ENCODE results near the gene TOP3B. TPM values are rescaled to one million over a fixed set of nuclear protein-coding genes. Genes with fewer than 3 reads are reported as not detected.

The TOP3B gene
- polyA plus RNA-seq, 1 donor from 2014 or later, result 22.7 TPM

DNA sequence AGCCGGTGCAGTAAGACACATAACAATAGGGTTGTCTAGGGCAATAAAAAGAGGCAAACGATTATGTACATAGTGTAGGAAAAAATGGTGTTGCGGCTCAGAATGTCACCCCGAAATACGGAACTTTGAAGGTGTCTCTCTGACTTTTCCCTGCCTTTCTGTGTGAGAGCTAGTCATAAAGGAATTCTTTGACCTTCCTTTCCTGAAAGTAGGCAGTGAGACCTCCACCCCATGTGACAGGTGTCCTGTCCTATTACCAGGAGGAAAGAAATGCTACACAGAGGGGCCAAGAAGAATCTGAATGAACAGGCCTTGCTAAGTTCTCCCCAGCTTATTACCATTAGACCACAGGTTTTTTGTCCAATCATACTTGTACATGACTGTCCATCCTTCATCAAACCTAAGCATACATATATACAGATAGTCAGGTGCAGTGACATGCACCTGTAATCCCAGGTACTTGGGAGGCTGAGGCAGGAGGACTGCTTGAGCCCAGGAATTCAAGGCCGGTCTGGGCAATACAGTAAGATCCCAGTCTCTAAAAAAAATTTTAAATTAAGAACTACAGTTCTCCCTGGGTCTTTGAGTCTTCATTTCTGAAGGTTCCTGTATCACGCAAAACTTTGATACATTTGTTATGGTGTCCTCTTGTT, 16.1 kb upstream of the TOP3B start:
- H3K9me3 Mint-ChIP-seq, result no peaks in the 10 kb centered on the region
- H3K27ac Mint-ChIP-seq, result no peak overlapping the region
- H3K36me3 Mint-ChIP-seq, result peaks cover 1% of the 10 kb centered on the region
- H3K4me3 Mint-ChIP-seq, result no peak overlapping the region
- no peaks in the 10 kb centered on the region for H3K27me3 Mint-ChIP-seq
- H3K4me1 Mint-ChIP-seq, result no peaks in the 10 kb centered on the region

DNA sequence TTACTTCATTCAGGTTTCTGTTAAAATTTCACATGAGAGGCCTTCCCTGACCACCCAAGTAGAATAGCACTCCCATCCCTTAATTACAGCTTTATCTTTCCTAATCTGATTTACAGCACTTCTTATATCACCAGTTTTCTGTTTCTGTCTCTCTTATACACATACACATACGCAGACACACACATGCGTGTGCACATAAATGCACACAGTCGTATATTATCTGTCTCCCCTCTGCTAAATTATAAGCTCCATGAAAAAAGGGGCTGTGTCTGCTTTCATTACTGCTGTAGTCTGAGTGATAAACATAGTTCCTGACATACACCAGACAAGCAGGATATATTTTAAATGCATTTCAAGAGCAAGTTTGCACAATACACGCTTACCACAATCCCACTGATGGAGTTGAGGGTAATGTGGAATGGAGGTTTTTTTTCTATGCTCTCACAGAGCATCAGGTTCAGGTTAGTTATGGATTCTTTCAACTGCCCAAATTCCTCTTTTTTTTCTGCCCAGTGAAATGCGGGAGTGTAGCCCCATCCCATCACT, 13.7 kb upstream of the TOP3B start:
- Mint-ChIP-seq H3K36me3 (peaks cover 1% of the 10 kb centered on the region), H3K4me1 (no peaks in the 10 kb centered on the region), H3K4me3 (no peak overlapping the region), H3K27me3 (no peaks in the 10 kb centered on the region), H3K27ac (peak overlapping the region in 1 of 3 donors; percentile 89), H3K9me3 (no peaks in the 10 kb centered on the region)

DNA sequence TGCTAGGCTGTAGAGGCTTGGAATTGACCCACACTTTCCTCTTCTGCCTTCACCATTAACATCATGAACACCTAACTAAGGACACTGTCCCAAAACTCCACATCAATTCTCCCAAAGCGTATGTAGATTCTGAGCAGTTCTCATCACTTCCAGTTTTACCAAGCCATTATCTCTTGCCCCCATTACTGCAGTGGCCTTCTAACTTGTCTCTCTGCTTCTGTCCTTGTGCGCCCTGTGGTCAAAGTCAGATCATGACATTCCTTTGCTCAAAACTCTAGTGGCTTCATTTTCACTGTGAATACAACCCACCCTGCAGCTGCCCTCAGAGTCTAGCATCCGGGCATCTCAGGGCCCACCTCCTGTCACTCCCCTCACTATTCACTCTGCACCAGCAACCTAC, 13.1 kb upstream of the TOP3B start:
- Mint-ChIP-seq H3K9me3 (no peaks in the 10 kb centered on the region), H3K27me3 (no peaks in the 10 kb centered on the region), H3K4me1 (no peaks in the 10 kb centered on the region), H3K27ac (no peak overlapping the region), H3K4me3 (no peak overlapping the region), H3K36me3 (peaks cover 1% of the 10 kb centered on the region)

DNA sequence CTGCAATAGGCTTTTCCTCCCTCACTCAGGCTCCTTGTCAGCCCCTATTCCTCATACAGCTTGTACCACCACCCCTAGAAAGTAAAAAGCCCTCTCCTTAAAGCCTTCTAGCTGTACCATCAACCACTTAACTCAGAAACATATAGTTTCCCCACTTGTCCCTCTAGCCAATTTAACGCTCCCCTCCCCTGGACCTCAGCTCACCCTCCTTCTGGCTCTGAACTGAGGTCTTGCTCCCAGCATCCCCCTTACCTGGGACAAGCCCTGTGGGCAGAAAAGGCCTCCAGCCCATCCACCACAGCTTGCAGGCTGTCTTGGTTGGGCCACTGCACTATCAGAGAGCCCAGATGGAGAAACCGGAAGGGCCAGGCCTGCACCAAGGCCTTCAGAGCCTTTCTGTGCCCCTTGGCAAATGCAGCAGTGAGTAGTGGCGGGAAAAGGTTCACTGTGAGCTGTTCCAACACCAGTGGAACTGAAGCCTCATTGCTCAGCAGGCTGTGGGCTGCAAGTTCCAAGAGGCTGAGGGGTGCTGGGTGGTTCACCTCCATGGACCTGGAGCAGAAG, 12.4 kb upstream of the TOP3B start:
- Mint-ChIP-seq H3K36me3 (no peaks in the 10 kb centered on the region), H3K27ac (no peak overlapping the region), H3K4me3 (no peak overlapping the region), H3K9me3 (no peaks in the 10 kb centered on the region), H3K27me3 (no peaks in the 10 kb centered on the region), H3K4me1 (no peaks in the 10 kb centered on the region)

DNA sequence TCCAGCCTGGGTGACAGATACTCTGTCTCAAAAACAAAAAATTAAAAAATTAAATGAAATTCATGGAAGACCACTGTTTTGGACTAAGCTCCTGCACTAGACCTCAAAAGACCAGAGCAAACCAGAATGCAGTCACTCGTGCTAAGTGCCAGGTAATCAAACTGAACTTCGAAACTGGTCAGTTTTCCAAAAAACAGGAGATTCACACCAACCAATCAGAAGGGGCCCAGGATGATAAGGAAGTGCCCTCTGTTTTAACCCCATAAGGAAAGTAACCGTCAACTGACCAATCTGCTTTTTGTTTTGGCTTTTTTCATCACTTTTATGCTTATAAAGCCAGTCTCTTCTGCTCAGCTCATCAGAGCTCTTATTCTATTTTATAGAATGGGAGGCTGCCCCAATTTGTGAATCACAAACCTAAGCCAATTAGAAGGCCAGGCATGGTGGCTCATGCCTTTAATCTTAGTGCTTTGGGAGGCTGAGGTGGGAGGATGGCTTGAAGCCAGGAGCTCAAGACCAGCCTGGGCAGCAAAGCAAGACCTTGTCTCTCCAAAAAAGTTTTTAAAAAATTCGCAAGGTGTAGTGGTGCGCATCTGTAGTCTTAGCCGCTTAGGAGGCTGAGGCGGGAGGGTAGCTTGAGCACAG, 10.1 kb upstream of the TOP3B start:
- H3K27me3 Mint-ChIP-seq, result no peaks in the 10 kb centered on the region
- peak overlapping the region in 1 of 4 donors; percentile 17 for H3K4me3 Mint-ChIP-seq
- no peak overlapping the region for H3K27ac Mint-ChIP-seq
- no peaks in the 10 kb centered on the region for H3K36me3 Mint-ChIP-seq
- peaks cover 0 to under 1% (median 0%) of the 10 kb centered on the region in 3 donors for H3K4me1 Mint-ChIP-seq
- H3K9me3 Mint-ChIP-seq, result no peaks in the 10 kb centered on the region

DNA sequence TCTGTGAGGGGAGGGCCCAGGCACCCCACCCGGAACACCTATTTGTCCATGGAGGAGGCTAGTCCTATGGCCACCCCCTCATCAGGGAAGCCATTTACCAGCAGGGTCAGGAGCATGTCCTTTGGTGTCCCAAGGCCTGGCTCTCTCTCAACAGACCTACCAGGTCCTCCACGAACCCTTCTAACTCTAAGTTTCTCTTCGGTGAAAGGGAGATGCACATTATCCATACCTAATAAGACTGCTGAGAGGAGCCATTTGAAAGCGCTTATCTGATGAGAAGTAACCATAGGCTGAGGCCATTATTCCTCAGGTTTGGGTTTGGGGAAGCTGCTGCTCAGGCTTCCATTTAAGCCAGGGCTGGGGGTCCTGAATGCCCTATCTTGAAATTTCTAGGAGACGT, 9.2 kb upstream of the TOP3B start:
- H3K27ac Mint-ChIP-seq, result no peak overlapping the region

DNA sequence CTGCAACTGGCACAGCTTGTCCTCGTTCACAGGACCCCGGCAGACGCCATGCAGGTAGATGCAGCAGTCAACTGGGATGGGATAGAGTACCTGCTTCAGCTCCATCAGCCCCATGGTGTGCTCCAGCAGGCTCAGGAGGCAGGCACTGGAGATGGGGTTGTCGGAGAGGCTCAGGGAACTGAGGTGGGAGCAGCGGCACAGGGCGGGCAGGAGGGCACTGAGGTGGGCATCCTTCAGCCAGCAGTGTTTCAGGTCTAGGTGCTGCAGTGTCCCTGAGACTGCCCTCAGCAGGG, 8.7 kb upstream of the TOP3B start:
- Mint-ChIP-seq H3K9me3 (no peaks in the 10 kb centered on the region), H3K27me3 (no peaks in the 10 kb centered on the region), H3K36me3 (no peaks in the 10 kb centered on the region), H3K27ac (no peak overlapping the region), H3K4me3 (no peak overlapping the region), H3K4me1 (peaks cover 0 to 1% (median 0%) of the 10 kb centered on the region in 3 donors)

More for the DNA sequence above, 9.2 kb upstream of the TOP3B start:
- Mint-ChIP-seq H3K27me3 (no peaks in the 10 kb centered on the region), H3K9me3 (no peaks in the 10 kb centered on the region), H3K4me1 (peaks cover 0 to 1% (median 0%) of the 10 kb centered on the region in 3 donors), H3K36me3 (no peaks in the 10 kb centered on the region), H3K4me3 (no peak overlapping the region)

DNA sequence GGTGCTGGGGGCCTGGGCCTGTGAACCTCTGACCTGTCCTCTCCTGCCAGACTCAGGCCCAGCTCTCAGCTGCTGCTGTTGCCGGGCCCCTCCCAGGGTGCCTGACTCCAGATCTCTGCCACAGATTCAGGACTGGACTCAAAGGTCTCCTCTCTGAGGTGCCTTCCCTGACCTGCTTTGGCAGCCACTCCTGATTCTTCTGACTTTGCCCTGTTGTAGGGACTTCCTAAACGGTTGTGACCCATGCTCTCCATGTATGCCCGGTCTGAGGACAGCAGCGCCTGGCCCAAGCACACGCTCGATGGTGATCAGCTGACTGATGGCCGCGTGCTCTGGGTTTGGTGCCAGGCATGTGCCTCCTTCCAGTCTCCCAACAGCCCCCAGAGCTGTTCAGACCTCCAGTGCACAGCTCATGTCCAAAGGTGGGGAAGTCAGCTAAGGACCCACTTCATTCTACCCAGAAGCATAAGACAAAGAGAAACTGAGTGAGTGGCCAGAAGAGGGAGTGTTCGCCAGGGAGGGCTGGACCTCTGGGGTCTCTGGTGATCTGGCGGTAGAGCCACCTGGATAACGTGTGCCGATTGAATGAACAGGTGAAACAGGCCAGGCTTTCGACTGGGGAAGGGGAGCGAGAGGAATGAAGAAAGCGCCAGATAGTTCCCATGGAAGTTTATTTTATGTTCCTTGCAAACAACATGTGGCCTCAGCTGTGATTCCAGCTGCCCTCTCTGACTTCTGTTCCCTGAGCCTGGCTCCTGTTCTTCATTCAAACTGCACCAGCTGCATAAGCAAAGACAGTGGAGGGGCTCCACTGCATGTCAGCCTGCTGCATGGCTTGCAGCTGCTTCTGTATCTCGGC, 8.1 kb upstream of the TOP3B start:
- Mint-ChIP-seq H3K4me1 (peaks cover 0 to 1% (median 0%) of the 10 kb centered on the region in 3 donors), H3K9me3 (no peaks in the 10 kb centered on the region), H3K36me3 (no peaks in the 10 kb centered on the region), H3K4me3 (no peak overlapping the region), H3K27me3 (no peaks in the 10 kb centered on the region), H3K27ac (peak overlapping the region in 1 of 3 donors; percentile 44)

DNA sequence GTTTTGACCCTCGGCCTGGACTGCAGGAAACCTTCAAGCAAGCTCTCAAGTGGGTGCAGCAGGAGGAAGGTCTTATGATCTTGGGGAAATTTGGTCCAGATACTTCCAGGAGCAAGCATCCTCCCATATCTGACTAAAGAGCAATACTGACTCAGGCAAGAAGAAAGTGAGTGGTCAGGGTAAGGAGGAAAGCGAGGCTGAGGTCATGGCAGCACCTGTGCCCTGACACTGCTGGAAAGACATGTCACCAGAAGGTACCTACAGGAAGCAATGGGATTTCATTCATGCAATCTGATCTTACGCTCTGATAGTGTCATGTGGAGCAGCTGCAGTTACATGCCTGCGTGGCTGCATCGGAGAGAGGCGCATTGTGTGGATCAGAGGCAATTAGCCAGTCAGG, 6.5 kb upstream of the TOP3B start:
- no peaks in the 10 kb centered on the region for H3K36me3 Mint-ChIP-seq
- H3K4me3 Mint-ChIP-seq, result peak overlapping the region in 1 of 4 donors; percentile 27
- H3K27ac Mint-ChIP-seq, result no peak overlapping the region
- no peaks in the 10 kb centered on the region for H3K9me3 Mint-ChIP-seq
- H3K4me1 Mint-ChIP-seq, result peaks cover 0 to 1% (median 0%) of the 10 kb centered on the region in 3 donors
- no peaks in the 10 kb centered on the region for H3K27me3 Mint-ChIP-seq

DNA sequence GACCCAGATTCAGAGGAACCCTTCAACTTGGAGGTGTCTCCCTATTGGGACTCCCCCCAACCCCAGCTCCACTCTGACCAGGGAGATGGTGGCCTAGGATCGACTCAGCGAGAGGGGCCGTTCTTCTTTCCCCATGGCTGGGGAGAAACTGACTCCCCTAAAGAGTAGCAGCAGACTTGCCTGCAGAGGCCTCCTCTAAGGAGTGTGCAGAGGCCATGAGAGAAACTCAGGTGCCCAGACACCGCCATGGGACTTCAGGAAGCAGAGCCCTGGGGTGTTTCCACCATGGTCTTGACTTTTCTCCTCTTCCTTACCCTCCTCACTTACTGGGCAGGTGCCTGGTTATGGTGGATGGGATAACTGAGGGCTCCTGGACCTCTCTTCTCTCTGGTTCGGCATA, 2.6 kb upstream of the TOP3B start:
- Mint-ChIP-seq H3K27ac (no peak overlapping the region), H3K4me1 (peaks cover 11 to 17% (median 12%) of the 10 kb centered on the region in 3 donors), H3K9me3 (no peaks in the 10 kb centered on the region), H3K4me3 (peak overlapping the region in 1 of 4 donors; percentile 79), H3K27me3 (no peaks in the 10 kb centered on the region), H3K36me3 (no peaks in the 10 kb centered on the region)

DNA sequence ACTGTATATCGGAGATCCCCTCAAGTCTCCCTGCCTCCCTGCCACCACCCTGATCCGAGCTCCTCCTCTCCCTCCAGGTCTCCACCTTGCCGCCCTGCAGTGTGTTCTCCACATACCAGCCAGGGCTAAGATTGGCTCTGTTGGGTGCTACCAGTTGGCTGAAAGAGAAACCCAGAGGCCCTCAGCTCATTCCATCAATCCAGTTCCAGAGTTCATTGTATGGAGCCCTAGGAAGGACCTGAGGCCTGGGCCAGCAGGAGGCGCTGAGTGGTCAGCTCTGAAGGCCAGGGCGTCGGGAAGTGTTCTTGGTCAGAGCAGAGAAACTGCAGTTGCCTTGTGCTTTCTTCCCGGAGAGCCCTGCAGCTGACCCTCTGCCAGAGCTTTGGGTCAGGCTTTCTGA, 2.2 kb upstream of the TOP3B start:
- Mint-ChIP-seq H3K4me3 (peak overlapping the region in 1 of 4 donors; percentile 79), H3K4me1 (peaks cover 14 to 20% (median 15%) of the 10 kb centered on the region in 3 donors), H3K27me3 (no peaks in the 10 kb centered on the region), H3K9me3 (no peaks in the 10 kb centered on the region), H3K36me3 (no peaks in the 10 kb centered on the region), H3K27ac (peak overlapping the region in 2 of 3 donors; percentile 32 to 71)

DNA sequence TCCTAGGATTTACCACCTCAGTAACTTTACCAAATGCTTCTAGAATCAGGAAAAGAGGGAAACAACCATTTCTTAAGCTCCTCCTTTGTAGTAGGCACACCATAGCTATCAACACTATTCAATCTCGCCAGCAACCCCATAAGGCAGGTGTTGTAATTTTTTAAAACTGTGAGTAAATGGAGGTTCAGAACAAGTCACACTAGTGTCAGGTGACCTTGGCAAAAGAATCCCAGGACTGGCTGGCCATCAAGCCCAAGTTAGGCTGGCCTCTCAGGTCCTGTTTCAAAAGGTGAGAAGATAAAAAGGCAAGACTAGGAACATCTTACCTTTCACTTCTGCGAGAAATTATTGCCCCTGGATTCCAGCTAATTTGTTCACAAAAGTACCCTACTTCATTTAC, 713 bp downstream of the TOP3B start:
- H3K27ac Mint-ChIP-seq, result peak overlapping the region in 2 of 3 donors; percentile 59 to 92
- peaks cover 21 to 29% (median 24%) of the 10 kb centered on the region in 3 donors for H3K4me1 Mint-ChIP-seq

DNA sequence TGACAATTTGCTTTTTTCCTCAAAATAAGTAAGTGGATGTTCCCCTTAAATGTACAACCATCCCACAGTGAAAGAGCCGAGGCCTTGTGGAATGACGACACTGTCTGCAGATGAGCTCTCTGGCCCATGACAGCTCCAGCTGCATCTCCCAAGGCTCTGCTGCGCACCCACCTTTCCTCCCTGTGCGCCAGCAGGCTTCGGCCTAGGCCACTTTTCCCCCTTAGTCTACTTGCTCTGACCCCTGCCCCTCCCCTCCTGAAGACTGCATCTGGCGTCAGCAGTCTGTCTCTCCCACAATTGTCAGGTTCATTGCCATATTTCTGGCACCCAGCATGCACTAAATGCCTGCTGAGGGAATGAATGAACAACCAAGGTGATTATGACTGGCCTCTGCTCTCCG, 2.0 kb downstream of the TOP3B start:
- Mint-ChIP-seq H3K9me3 (no peaks in the 10 kb centered on the region), H3K36me3 (no peaks in the 10 kb centered on the region), H3K4me3 (peak overlapping the region in 3 of 4 donors; percentile 9 to 91 (median 60)), H3K27me3 (no peaks in the 10 kb centered on the region), H3K27ac (peak overlapping the region in 1 of 3 donors; percentile 62), H3K4me1 (peaks cover 21 to 32% (median 29%) of the 10 kb centered on the region in 3 donors)

More for the DNA sequence above, 713 bp downstream of the TOP3B start:
- Mint-ChIP-seq H3K36me3 (no peaks in the 10 kb centered on the region), H3K4me3 (peak overlapping the region; percentile 88 to 95 (median 91)), H3K27me3 (no peaks in the 10 kb centered on the region), H3K9me3 (no peaks in the 10 kb centered on the region)

DNA sequence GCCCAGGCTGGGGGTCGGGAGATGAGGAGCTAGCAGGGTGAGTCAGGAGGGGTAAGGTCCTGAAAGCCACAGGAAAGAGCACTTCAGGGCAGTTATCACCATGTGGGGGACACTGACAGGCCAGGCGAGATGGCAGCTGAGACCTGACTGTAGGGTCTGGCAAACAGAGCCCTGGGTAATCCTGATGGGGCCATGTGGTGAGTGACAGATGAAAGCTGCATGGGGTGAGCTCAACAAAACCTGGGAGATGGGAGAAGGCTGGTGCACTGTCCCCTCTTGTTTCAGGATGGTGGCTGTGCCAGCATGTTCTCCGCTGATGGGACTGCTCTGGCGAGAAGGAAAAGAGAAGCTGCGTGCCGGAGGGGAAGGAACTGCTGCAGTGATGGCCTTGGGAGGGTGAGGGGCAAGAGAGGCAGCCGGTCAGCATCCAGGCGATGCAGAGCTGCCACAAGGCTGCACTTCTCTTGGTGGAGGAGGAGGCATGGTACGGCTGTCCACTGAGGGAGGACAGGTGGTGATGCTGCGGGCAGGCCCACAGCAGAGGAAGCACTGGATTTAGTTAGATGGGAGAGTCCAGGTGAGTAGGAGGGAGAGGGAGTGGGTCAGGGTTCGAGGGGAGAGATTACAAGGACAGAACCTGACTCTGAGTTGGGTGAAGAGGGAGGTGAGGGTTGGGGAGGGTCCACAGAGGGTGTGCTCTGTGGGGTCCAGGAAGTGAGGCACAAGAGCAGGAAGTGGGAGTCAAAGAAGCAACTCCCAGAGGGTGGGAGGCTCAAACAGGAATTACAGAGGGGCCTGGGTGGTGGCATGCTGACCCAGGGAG, 3.8 kb downstream of the TOP3B start:
- peak overlapping the region in 2 of 4 donors; percentile 49 to 83 for H3K4me3 Mint-ChIP-seq
- peaks cover 21 to 32% (median 29%) of the 10 kb centered on the region in 3 donors for H3K4me1 Mint-ChIP-seq
- H3K9me3 Mint-ChIP-seq, result no peaks in the 10 kb centered on the region
- H3K27ac Mint-ChIP-seq, result peak overlapping the region in 1 of 3 donors; percentile 32
- H3K36me3 Mint-ChIP-seq, result no peaks in the 10 kb centered on the region
- no peaks in the 10 kb centered on the region for H3K27me3 Mint-ChIP-seq
